ELR (cell line): ENCODE results near the gene TMEM17.

ENCODE experiments used
- DNase-seq: peaks from one replicate; pipeline ENCODE4 v3.0.0-alpha.2; 2015; ENCODE audit warnings: low read depth

The TMEM17 gene

GRCh38 chr2:62472312-62472711 is 33.7 kb downstream of the TMEM17 start:
- DNase-seq, result no peak

GRCh38 chr2:62471816-62472215 is 34.2 kb downstream of the TMEM17 start:
- no peak for DNase-seq

- no peak for DNase-seq
Measured at GRCh38 chr2:62471404-62471803, 34.6 kb downstream of the TMEM17 start.

GRCh38 chr2:62469548-62469947 is 36.4 kb downstream of the TMEM17 start:
- DNase-seq, result no peak

- no peak for DNase-seq
Measured at GRCh38 chr2:62469114-62469513, 36.9 kb downstream of the TMEM17 start.

- no peak for DNase-seq
Measured at GRCh38 chr2:62467475-62468321, 38.3 kb downstream of the TMEM17 start.

GRCh38 chr2:62467100-62467474 is 38.9 kb downstream of the TMEM17 start:
- DNase-seq, result no peak

GRCh38 chr2:62466503-62466854 is 39.5 kb downstream of the TMEM17 start:
- DNase-seq, result no peak

GRCh38 chr2:62465741-62466502 is 40.1 kb downstream of the TMEM17 start:
- no peak for DNase-seq

GRCh38 chr2:62465039-62465740 is 40.8 kb downstream of the TMEM17 start:
- no peak for DNase-seq

- DNase-seq, result no peak
Measured at GRCh38 chr2:62464221-62465007, 41.6 kb downstream of the TMEM17 start.

GRCh38 chr2:62462211-62462610 is 43.8 kb downstream of the TMEM17 start:
- no peak for DNase-seq

GRCh38 chr2:62461707-62462106 is 44.3 kb downstream of the TMEM17 start:
- DNase-seq, result peak; percentile 13

GRCh38 chr2:62461017-62461553 is 44.9 kb downstream of the TMEM17 start:
- no peak for DNase-seq

GRCh38 chr2:62460175-62460574 is 45.8 kb downstream of the TMEM17 start:
- DNase-seq, result no peak

GRCh38 chr2:62459672-62460071 is 46.3 kb downstream of the TMEM17 start:
- no peak for DNase-seq

- no peak for DNase-seq
Measured at GRCh38 chr2:62459106-62459505, 46.9 kb downstream of the TMEM17 start.

- DNase-seq, result no peak
Measured at GRCh38 chr2:62458671-62459081, 47.3 kb downstream of the TMEM17 start.

- no peak for DNase-seq
Measured at GRCh38 chr2:62458206-62458641, 47.8 kb downstream of the TMEM17 start.

GRCh38 chr2:62457556-62457955 is 48.4 kb downstream of the TMEM17 start:
- no peak for DNase-seq

- DNase-seq, result peak; percentile 88
Measured at GRCh38 chr2:62456721-62457539, 49.1 kb downstream of the TMEM17 start.
